Islet of Langerhans (tissue), 1 donor: ENCODE data around the gene CFL1.
"Not testable (repeated sequence)": the region's sequence is repeated elsewhere in the genome, so short reads cannot be mapped to it uniquely, and the experiment has no call there.

Experiments
- FAIRE-seq: peaks from one replicate; lab custom pipeline; 2011; peaks lifted over from hg19 to GRCh38; lab: Jason Lieb, UNC

Gene CFL1

GRCh38 chr11:65857853-65858680 is at the start of gene CFL1:
CFL1 (minus strand) TSS chr11:65858180; CDS start chr11:65858099, 81 bp downstream.
- peak; percentile 47 for FAIRE-seq

DNA sequence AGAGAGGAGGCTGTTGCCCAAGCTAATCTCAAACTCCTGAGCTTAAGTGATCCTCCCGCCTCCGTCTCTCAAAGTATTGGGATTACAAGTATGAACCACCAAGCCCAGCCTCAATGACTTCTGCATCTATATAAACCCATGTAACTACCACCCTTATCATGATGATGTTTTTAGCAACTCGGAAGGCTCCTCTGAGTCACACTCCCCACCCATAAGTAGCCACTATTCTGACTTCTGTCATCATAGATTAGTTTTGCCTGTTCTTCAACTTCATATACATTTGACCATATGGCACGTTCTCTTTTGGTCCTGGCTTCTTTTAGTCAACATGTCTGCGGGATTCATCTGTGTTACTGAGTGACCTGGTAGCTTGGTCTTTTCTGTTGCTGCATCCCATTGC is 48.6 kb upstream of the CFL1 start:
- no peak for FAIRE-seq

- FAIRE-seq: no peak
Measured at GRCh38 chr11:65903715-65904114, 45.7 kb upstream of the CFL1 start.

DNA sequence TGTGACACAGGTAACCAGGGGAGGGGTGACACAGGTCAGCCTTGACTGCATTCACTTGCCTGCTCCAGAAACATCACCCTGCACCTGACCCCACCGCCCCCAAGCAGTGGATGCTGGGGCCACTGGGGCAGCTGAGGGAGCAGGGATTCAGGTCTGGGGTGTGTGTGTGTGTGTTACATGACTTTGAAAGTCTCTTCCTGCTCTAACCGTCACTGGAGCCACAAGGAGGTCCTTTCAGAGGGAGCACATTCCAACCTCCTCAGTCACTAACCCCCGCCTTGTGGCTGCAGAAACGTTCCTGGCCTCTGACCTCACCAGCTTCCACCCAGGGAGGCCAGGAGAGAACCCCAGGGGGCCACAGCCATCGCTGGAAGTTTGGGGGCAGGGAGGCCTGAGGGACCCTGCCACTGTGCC is 45.1 kb upstream of the CFL1 start:
- no peak for FAIRE-seq

DNA sequence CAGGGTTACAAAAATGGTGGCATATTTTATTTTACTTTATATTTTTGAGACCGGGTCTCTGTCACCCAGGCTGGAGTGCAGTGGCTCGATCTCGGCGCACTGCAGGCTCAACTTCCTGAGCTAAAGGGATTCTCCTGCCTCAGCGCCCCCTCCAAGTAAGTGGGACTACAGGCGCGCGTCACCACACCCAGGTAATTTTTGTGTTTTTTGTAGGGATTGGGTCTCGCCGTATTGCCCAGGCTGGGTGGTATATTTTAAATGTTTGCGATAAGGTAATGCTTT is 42.9 kb upstream of the CFL1 start:
- FAIRE-seq: no peak

DNA sequence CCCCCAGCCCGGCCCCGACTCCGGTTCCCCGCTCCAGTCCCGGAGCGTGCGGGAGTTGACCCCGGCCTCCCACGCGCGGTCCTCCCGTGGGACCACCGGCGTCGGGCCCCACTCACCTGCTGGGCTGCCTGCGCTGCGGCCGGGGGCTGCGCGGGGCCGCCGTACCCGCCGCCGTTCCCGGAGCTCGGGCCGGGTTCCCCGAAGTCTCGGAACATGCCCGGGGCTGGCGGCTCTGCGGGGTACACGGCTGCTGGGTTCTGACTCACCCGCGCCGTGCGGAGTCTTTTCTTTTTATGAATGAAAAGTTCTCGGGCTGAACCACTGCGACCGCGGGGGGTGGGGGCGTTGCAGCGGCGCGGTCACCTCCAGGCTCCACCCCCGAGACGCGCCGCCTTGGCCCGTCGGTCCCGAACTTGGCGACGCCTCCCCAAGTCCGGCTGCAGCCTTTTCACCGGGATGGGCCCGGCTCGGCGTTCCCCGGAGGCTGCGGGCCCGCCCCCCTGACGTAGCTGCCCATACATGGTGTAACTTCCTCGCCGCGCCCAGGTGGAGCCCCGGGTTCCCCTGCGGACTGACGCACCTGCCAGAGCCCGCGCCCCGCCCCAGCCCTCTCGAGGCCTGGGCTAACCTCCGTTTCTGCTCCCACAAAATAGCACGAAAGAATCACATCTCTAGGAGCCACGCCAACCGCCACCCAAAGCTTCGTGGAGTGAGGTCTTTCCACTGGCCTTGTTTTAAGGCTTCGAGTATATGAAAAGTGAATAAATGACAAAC is 42.3 kb upstream of the CFL1 start, which contains the start of gene FOSL1:
FOSL1 (minus strand) TSS at position 264 of the 774 bp plus-strand sequence; CDS start at position 215, 49 bp downstream.
- no peak for FAIRE-seq

GRCh38 chr11:65899356-65900124 is 41.6 kb upstream of the CFL1 start:
- FAIRE-seq: no peak

GRCh38 chr11:65898656-65899355 is 40.8 kb upstream of the CFL1 start:
- FAIRE-seq: no peak

- FAIRE-seq: no peak
Measured at GRCh38 chr11:65897020-65897471, 39.1 kb upstream of the CFL1 start.

- no peak for FAIRE-seq
Measured at GRCh38 chr11:65896034-65896999, 38.3 kb upstream of the CFL1 start.

- no peak for FAIRE-seq
Measured at GRCh38 chr11:65895482-65895981, 37.6 kb upstream of the CFL1 start.

GRCh38 chr11:65894034-65894591 is 36.1 kb upstream of the CFL1 start:
- no peak for FAIRE-seq

GRCh38 chr11:65892661-65893317 is 34.8 kb upstream of the CFL1 start:
- FAIRE-seq: no peak

DNA sequence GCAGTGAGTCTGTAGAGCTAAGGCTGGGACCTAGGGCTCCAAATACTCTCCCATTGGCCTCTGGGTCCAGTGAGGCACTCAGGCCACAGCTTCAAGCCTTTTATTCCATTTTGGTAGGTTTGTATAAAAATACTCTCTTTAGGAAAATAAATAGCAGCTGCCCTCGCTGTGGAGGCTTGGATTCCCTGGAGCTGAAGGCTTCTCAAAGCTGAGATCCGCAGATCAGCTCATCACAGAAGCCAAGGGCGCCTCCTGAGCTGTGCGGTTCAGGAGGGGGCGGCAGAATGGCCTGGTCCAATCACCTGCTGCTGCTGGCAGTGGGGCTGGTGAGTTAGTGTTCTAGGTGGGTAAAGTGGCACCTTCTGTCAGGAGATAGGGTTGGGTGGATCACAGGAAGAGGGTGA is 34.2 kb upstream of the CFL1 start:
- FAIRE-seq: not testable (repeated sequence)

DNA sequence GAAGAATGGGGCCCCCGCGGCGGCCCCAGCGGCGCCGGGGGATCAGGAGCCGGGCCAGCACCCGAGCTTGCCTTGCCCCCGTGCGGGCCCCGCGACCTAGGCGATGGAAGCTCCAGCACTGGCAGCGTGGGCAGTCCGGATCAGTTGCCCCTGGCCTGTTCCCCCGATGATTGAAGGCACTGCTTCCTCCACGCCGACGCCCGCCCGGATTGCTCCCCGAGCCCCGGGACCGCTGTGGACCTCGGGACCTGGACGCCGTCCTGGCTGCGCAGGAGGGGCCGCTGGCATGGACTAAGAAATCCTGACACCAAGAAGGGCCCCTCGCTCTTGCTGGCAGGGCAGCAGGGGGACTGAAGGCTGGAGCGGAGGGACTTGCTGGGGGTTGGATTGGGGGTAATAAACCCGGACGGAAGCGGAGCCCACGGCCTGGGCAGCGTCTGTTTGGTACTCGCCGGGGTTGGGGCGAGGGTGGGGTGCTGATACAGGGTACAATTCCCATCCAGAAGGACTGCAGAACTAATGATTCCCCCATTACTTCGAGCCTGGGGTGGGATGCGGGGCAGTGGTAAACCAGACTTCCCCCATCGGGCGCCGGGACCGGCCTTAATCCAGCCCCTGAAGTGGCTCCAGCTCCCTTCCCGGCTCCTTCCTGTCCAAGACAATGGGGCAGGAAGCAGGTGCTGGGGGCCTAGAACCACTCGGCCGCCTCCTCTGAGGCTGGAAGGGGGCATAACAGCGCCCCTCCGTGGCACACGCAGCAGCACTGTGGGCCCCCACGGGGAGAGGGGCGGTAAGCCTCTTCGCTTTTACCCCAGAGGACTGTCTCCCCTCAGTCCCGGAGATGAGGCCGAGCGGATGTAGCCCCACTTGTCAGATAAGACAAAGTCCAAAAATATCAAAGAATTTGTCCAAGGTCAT is 33.5 kb upstream of the CFL1 start:
- FAIRE-seq: no peak

DNA sequence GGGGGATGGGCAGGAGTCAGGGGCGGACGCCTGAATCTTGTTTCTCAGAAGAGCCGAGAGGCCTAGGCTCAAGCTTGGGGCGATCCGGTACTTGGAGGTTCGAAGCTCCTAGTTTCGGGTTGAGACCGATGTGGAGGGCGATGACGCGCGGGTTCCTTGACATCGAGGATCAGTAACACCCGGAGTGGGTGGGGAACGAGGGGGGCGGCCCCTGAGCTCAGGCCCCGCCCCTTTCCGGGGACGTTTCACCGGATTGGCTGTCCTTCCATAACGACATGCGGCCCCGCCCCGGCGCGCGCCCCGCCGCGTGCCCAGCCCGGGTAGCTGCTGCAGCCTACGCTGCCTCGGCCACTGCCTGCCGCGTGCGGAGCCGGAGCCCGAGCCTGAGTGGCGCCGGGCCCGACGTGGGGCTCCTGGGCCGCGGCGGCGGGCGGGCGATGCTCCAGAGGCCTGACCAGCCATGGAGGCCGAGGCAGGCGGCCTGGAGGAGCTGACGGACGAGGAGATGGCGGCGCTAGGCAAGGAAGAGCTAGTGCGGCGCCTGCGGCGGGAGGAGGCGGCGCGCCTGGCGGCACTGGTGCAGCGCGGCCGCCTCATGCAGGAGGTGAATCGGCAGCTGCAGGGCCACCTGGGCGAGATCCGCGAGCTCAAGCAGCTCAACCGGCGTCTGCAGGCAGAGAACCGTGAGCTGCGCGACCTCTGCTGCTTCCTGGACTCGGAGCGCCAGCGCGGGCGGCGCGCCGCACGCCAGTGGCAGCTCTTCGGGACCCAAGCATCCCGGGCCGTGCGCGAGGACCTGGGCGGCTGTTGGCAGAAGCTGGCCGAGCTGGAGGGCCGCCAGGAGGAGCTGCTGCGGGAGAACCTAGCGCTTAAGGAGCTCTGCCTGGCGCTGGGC is 32.6 kb upstream of the CFL1 start, which contains the start of gene CCDC85B:
CCDC85B (plus strand) TSS at position 350 of the 895 bp plus-strand sequence; CDS start at position 461, 111 bp downstream.
- no peak for FAIRE-seq

DNA sequence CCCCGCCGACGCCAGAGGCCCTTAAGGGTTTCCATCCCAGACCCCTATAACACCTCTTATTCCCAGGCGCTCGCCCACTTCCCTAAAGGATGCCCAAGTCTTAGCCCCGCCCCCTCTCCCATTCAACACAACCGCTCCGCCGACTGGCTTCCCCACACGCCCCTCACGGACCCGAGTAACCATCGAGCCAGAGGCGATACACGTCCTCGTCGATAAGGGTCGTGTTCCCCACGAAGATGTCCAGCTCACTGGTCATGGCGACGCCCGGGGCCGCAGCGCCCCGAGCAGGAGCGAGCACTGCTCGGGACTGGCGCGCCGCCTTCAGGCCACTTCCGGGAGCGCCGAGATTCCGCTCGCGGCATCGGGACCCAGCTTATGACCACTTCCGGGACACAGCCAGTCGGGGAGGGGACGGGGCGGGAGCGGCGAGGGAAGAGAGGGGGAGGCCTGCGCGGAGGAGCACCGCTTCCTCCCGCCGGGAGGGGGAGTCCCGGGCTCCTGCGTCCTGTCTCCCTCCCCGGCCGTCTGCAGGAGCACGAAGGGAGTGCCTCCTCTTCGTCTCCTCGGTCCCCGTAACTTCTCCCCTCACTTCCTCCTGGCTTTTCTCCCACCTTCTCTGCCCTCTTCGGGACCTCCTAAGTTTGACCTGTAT is 30.3 kb upstream of the CFL1 start, which contains the start of gene FIBP:
FIBP (minus strand) TSS at position 309 of the 652 bp plus-strand sequence; CDS start at position 256, 53 bp downstream.
- no peak for FAIRE-seq
